SU-DHL-6 (cell line): ENCODE measurements around the gene TPR.

Source experiments
- H2AFZ ChIP-seq: fragments of 200-600 bp; sonication (generic); 2 replicates; pipeline ENCODE4 v1.6.1; 2014; ENCODE audit warnings: low read depth, mild to moderate bottlenecking, moderate library complexity, mixed read lengths, antibody characterized with exemption, low read length; ENCODE audit not compliant: severe bottlenecking
- H3F3A ChIP-seq: fragments of 200-600 bp; shearing (Covaris generic); 2 replicates; pipeline ENCODE4 v1.6.0; 2016; ENCODE audit warnings: antibody characterized with exemption, mild to moderate bottlenecking; ENCODE audit not compliant: insufficient read depth
- H3K27ac ChIP-seq: fragments of 200-600 bp; sonication (generic); 2 replicates; pipeline ENCODE4 v1.5.1; 2016; ENCODE audit warnings: low read depth, mild to moderate bottlenecking, low read length, moderate library complexity, mixed read lengths
- H3K27me3 ChIP-seq: fragments of 200-600 bp; sonication (generic), shearing (Covaris generic); 2 replicates; pipeline ENCODE4 v1.6.0; 2014; ENCODE audit warnings: mild to moderate bottlenecking, low read length
- H3K36me3 ChIP-seq: fragments of 200-600 bp; sonication (generic); 2 replicates; pipeline ENCODE4 v1.6.1; 2014; ENCODE audit warnings: mild to moderate bottlenecking, low read length, mixed read lengths
- H3K4me2 ChIP-seq: fragments of 300-600, 200-600 bp; shearing (Covaris generic), sonication (generic); 2 replicates; pipeline ENCODE4 v1.6.0; 2014; ENCODE audit warnings: low read length, low read depth, mild to moderate bottlenecking; ENCODE audit not compliant: poor library complexity, severe bottlenecking
- H3K4me3 ChIP-seq: fragments of 200-600 bp; sonication (generic); 2 replicates; pipeline ENCODE4 v1.5.1; 2014; ENCODE audit warnings: antibody characterized with exemption, low read length, mild to moderate bottlenecking, mixed read lengths; ENCODE audit not compliant: insufficient read depth, poor library complexity, severe bottlenecking
- H3K79me2 ChIP-seq: fragments of 200-600 bp; sonication (generic); 2 replicates; pipeline ENCODE4 v1.6.1; 2014; ENCODE audit warnings: mild to moderate bottlenecking, low read length, moderate library complexity; ENCODE audit not compliant: insufficient read depth
- H3K9ac ChIP-seq: fragments of 200-600 bp; sonication (generic); 2 replicates; pipeline ENCODE4 v1.7.0; 2014; ENCODE audit warnings: mild to moderate bottlenecking, low read length
- H3K9me2 ChIP-seq: fragments of 200-600 bp; sonication (generic); replicated peaks from 2 replicates; pipeline ENCODE4 v1.6.1; 2014; ENCODE audit warnings: low read length; ENCODE audit not compliant: insufficient read depth
- H3K9me3 ChIP-seq: fragments of 200-600 bp; sonication (generic); 2 replicates; pipeline ENCODE4 v1.6.1; 2014; ENCODE audit warnings: low read length, mixed read lengths; ENCODE audit not compliant: insufficient read depth
- H4K20me1 ChIP-seq: fragments of 200-600 bp; sonication (generic); 2 replicates; pipeline ENCODE4 v1.6.1; 2014; ENCODE audit warnings: low read depth, mild to moderate bottlenecking, antibody characterized with exemption, low read length, moderate library complexity, mixed read lengths
- CTCF ChIP-seq: fragments of 200-600 bp; sonication (generic); IDR thresholded peaks from one replicate; pipeline ENCODE4 v1.5.1; 2017; ENCODE audit warnings: antibody characterized with exemption, mild to moderate bottlenecking, low read length, moderate library complexity; ENCODE audit not compliant: insufficient read depth, poor library complexity, severe bottlenecking
- EZH2phosphoT487 ChIP-seq: fragments of 200-600 bp; sonication (generic), shearing (Covaris generic); conservative IDR thresholded peaks from 2 replicates; pipeline ENCODE4 v1.6.1; 2018; ENCODE audit warnings: mild to moderate bottlenecking, antibody characterized with exemption, low read length, moderate library complexity, mixed read lengths

Gene TPR

GRCh38 chr1:186311375-186312051, 63.5 kb downstream of the TPR start:
- no peaks in the 10 kb centered on the region for H3K27me3 ChIP-seq
- peaks cover 7% of the 10 kb centered on the region; the same call in 1 of the 2 replicates for H3F3A ChIP-seq
- no peaks in the 10 kb centered on the region for H3K79me2 ChIP-seq
- no peak overlapping the region for H3K27ac ChIP-seq
- no peaks in the 10 kb centered on the region for H3K9me3 ChIP-seq
- H3K4me3 ChIP-seq, result no peak overlapping the region
- H4K20me1 ChIP-seq, result peaks cover 4% of the 10 kb centered on the region; the same call in 1 of the 2 replicates
- no peak overlapping the region for H3K9ac ChIP-seq
- TF ChIP-seq CTCF (no peak), EZH2phosphoT487 (no peak)
- no peak overlapping the region for H2AFZ ChIP-seq
- no peak overlapping the region for H3K4me2 ChIP-seq
- peaks cover 42% of the 10 kb centered on the region for H3K36me3 ChIP-seq
- H3K9me2 ChIP-seq, result no peaks in the 10 kb centered on the region

- Histone ChIP-seq H3K9me3 (no peaks in the 10 kb centered on the region), H3K4me3 (no peak overlapping the region), H3K79me2 (no peaks in the 10 kb centered on the region), H3K9me2 (no peaks in the 10 kb centered on the region), H3F3A (peaks cover 10% of the 10 kb centered on the region), H3K4me2 (no peak overlapping the region), H3K36me3 (peaks cover 32% of the 10 kb centered on the region), H3K27ac (no peak overlapping the region), H3K9ac (no peak overlapping the region), H2AFZ (no peak overlapping the region), H4K20me1 (peaks cover 4% of the 10 kb centered on the region; the same call in 1 of the 2 replicates), H3K27me3 (no peaks in the 10 kb centered on the region)
- TF ChIP-seq EZH2phosphoT487 (no peak), CTCF (no peak)
These were observed 64.7 kb downstream of the TPR start for GRCh38 chr1:186310307-186310706.

GRCh38 chr1:186308264-186309060, 66.6 kb downstream of the TPR start:
- Histone ChIP-seq H3K9me3 (no peaks in the 10 kb centered on the region), H3K9me2 (no peaks in the 10 kb centered on the region), H3K9ac (no peak overlapping the region), H3F3A (peaks cover 10% of the 10 kb centered on the region), H3K36me3 (peaks cover 25% of the 10 kb centered on the region), H3K27me3 (no peaks in the 10 kb centered on the region), H2AFZ (no peak overlapping the region), H3K4me2 (no peak overlapping the region), H3K4me3 (no peak overlapping the region), H3K79me2 (no peaks in the 10 kb centered on the region), H3K27ac (no peak overlapping the region), H4K20me1 (peaks cover 4% of the 10 kb centered on the region; the same call in 1 of the 2 replicates)
- TF ChIP-seq CTCF (no peak), EZH2phosphoT487 (no peak)
